GM12873 (cell line): ENCODE data around the gene LRRC8A.
A peak's percentile ranks its signal among the peaks of the same experiment; 100 is the strongest.

Experiments
- TF ChIP-seq, protein P1 (sequence below): IDR thresholded peaks from 2 replicates; pipeline ENCODE4 v1.5.1; 2012; ENCODE audit warnings: low read depth, mild to moderate bottlenecking, moderate library complexity, low read length, control low read depth; ENCODE audit not compliant: insufficient read depth; ENCODE audit errors: missing control alignments

LRRC8A gene

DNA sequence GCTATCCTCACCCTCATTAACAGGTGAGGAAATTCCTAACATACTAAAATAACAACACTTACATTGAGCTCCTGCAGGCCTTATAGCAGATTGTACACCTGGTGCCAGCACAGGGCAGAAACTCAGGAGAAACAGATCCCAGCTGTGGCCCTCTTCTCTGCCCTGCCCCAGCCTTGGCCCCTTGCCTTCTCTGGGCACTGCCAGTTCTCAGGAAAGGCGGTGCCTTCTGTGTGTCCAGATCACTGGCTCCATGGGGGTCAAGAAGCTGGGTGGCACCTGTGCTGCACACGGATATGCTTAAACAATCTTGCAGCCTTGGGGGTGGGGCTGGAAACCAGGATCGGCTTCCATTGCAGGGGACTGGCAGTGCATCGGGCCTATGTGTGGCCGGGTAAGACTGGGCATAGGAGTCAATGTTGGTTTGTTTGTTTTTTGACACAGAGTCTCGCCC, 19.5 kb upstream of the LRRC8A start:
- TF ChIP-seq, protein P1, sequence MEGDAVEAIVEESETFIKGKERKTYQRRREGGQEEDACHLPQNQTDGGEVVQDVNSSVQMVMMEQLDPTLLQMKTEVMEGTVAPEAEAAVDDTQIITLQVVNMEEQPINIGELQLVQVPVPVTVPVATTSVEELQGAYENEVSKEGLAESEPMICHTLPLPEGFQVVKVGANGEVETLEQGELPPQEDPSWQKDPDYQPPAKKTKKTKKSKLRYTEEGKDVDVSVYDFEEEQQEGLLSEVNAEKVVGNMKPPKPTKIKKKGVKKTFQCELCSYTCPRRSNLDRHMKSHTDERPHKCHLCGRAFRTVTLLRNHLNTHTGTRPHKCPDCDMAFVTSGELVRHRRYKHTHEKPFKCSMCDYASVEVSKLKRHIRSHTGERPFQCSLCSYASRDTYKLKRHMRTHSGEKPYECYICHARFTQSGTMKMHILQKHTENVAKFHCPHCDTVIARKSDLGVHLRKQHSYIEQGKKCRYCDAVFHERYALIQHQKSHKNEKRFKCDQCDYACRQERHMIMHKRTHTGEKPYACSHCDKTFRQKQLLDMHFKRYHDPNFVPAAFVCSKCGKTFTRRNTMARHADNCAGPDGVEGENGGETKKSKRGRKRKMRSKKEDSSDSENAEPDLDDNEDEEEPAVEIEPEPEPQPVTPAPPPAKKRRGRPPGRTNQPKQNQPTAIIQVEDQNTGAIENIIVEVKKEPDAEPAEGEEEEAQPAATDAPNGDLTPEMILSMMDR = no peak

GRCh38 chr9:128863647-128864046, 18.3 kb upstream of the LRRC8A start:
- TF ChIP-seq, protein P1 = peak; percentile 98

DNA sequence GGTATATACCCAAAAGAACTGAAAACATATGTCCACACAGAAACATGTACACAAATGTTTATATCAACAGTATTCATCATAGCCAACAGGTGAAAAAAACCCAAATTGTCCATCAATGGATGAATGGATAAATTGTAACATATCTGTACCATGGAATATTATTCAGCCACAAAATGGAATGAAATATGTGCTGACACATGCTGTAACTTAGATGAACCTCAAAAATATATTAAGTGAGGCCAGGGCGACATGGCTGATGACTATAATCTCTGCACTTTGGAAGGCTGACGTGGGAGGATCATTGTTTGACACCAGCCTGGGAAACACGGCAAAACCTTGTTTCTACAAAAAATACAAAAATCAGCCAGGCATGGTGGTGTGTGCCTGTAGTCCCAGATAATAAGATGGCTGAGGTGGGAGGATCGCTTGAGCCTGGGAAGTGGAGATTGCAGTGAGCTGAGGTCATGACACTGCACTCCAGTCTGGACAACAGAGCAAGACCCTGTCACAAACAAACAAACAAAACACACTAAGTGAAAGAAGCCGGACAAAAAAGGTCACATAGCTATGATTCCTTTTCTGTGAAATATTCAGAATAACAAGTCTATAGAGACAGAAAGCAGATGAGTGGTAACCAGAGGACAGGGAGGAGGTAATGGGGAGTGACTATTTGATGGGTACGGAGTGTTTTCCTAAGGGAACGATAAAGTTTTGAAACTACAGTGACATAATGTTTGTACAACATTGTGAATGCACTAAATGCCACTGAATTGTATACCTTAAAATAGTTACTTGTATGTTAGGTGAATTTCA, 11.6 kb upstream of the LRRC8A start:
- TF ChIP-seq, protein P1 = no peak

GRCh38 chr9:128877852-128878251, 4.1 kb upstream of the LRRC8A start:
- TF ChIP-seq, protein P1 = no peak

DNA sequence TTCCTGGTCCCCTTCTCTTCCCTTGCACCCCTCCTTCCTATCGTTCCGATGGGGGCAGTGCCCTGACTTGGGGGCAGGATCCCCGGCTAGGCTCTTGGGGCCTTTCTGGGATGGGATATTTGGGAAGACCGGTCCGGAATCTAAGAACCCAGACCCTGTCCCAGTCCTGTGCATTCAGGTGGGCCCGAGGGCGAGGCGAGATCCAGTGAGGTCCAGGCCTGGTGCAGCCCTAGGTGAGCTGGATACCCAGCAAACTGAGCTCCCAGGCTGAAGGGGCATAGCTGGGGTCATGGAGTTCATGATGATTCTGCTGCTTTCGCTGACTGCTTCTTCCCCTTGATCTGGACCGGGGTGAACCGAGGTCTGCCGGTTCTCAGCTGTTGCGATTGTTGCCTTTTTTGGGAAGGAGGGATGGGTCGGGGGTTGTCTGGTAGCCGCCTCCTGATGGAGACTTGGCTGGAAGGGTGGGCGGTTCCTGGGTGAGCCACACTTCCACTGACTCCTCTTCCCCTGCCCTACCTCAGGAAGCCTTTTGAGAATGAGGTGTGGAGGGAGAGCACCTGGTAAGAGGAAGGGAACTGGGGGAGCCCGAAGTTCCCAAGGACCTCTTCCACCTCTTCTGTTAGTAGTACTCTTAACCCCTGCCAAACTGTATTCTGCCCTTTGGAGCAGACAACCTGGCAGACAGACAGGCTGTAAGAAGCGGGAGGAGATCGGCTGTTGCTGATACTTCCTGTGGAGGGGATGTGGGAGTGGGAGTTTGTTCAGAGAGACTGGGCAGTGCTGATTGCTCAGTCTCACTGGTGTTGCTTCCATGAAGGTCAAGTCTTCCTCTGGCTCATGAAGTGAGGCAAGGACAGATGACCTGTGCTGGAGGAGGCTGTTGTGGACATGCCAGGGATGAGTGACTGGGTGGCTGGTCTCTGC, 1.0 kb downstream of the LRRC8A start:
- TF ChIP-seq, protein P1 = no peak

- TF ChIP-seq, protein P1 = no peak
Observed at GRCh38 chr9:128884164-128884563, 2.2 kb downstream of the LRRC8A start.

- TF ChIP-seq, protein P1 = no peak
Observed at GRCh38 chr9:128885376-128885775, 3.4 kb downstream of the LRRC8A start.
